HEK293 (cell line): ENCODE measurements around the gene TMEM240.

Source experiments
- CTCF ChIA-PET: fragments of 350-600 bp; formaldehyde crosslinking; extraction: SDS; loops from one replicate; lab custom pipeline; 2021; ENCODE audit warnings: antibody characterized with exemption; lab: Yijun Ruan, JAX
- POLR2A ChIA-PET: fragments of 300-600 bp; formaldehyde crosslinking; extraction: SDS; loops from one replicate; lab custom pipeline; 2020; ENCODE audit warnings: antibody characterized with exemption, inconsistent platforms; lab: Yijun Ruan, JAX
- H3K27ac ChIP-seq: fragments of 200-500 bp; sonication (Bioruptor generic); 2 replicates; pipeline ENCODE4 v1.5.1; 2014; ENCODE audit warnings: low read depth, low read length, control low read depth, inconsistent platforms; ENCODE audit errors: extremely low read depth
- H3K36me3 ChIP-seq, 2 experiments: fragments of 200-500 bp in 1 of 2; sonication (Bioruptor generic) in 1 of 2; 1 replicate in 1 of 2; 2 replicates in 1 of 2; pipeline ENCODE4 v1.5.1; 2014 to 2017; ENCODE audit warnings: inconsistent platforms in 2 of 2, low read length in 2 of 2; ENCODE audit not compliant: control insufficient read depth in 2 of 2, insufficient read depth in 1 of 2
- H3K4me1 ChIP-seq: fragments of 200-500 bp; sonication (Bioruptor generic); 2 replicates; pipeline ENCODE4 v1.5.1; 2014; ENCODE audit warnings: mild to moderate bottlenecking, low read length, inconsistent platforms; ENCODE audit not compliant: control insufficient read depth, insufficient read depth
- H3K4me3 ChIP-seq: 2 replicates; pipeline ENCODE4 v1.5.1; 2011; ENCODE audit warnings: low read depth, mild to moderate bottlenecking, control low read depth, low read length, moderate library complexity
- H3K9me3 ChIP-seq: fragments of 200-500 bp; sonication (Bioruptor generic); 2 replicates; pipeline ENCODE4 v1.5.1; 2014; ENCODE audit warnings: low read depth, low read length, inconsistent platforms; ENCODE audit not compliant: control insufficient read depth, insufficient read depth
- GLIS2 ChIP-seq: fragments of 450-650 bp; formaldehyde crosslinking; IDR thresholded peaks from 2 replicates; pipeline ENCODE4 v1.5.1; 2016; ENCODE audit warnings: missing biosample characterization, missing genetic modification characterization
- HOXC10 ChIP-seq: sonication (generic); formaldehyde crosslinking; IDR thresholded peaks from 2 replicates; pipeline ENCODE4 v1.8.1; 2023; ENCODE audit warnings: mild to moderate bottlenecking, missing genetic modification reagents
- PRDM1 ChIP-seq: fragments of 450-650 bp; formaldehyde crosslinking; IDR thresholded peaks from 2 replicates; pipeline ENCODE4; 2016; ENCODE audit warnings: missing biosample characterization, missing genetic modification characterization
- SCRT2 ChIP-seq: fragments of 450-650 bp; formaldehyde crosslinking; IDR thresholded peaks from 2 replicates; pipeline ENCODE4 v1.5.1; 2016; ENCODE audit warnings: missing biosample characterization, missing genetic modification characterization
- ZFP69B ChIP-seq: fragments of 450-650 bp; formaldehyde crosslinking; IDR thresholded peaks from 2 replicates; pipeline ENCODE4 v1.5.1; 2016; ENCODE audit warnings: missing biosample characterization, missing genetic modification characterization
- ZNF169 ChIP-seq: fragments of 450-650 bp; formaldehyde crosslinking; IDR thresholded peaks from 2 replicates; pipeline ENCODE4 v1.5.1; 2016; ENCODE audit warnings: missing biosample characterization, missing genetic modification characterization
- ZNF202 ChIP-seq: fragments of 450-650 bp; formaldehyde crosslinking; IDR thresholded peaks from 2 replicates; pipeline ENCODE4 v1.5.1; 2016; ENCODE audit warnings: missing biosample characterization, missing genetic modification characterization, borderline replicate concordance
- ZNF280C ChIP-seq: fragments of 450-650 bp; formaldehyde crosslinking; IDR thresholded peaks from 2 replicates; pipeline ENCODE4 v1.5.1; 2016; ENCODE audit warnings: missing biosample characterization, missing genetic modification characterization
- ZNF366 ChIP-seq: fragments of 450-650 bp; formaldehyde crosslinking; conservative IDR thresholded peaks from 2 replicates; pipeline ENCODE4 v1.5.1; 2016; ENCODE audit warnings: missing biosample characterization, missing genetic modification characterization
- ZNF416 ChIP-seq: fragments of 450-650 bp; formaldehyde crosslinking; IDR thresholded peaks from 2 replicates; pipeline ENCODE4 v1.5.1; 2016; ENCODE audit warnings: missing biosample characterization, missing genetic modification characterization
- ZNF423 ChIP-seq: fragments of 450-650 bp; formaldehyde crosslinking; IDR thresholded peaks from 2 replicates; pipeline ENCODE4 v1.5.1; 2016; ENCODE audit warnings: missing biosample characterization, missing genetic modification characterization
- ZNF426 ChIP-seq: fragments of 450-650 bp; formaldehyde crosslinking; IDR thresholded peaks from 2 replicates; pipeline ENCODE4 v1.5.1; 2017; ENCODE audit warnings: missing biosample characterization, missing genetic modification characterization, mild to moderate bottlenecking, inconsistent platforms, moderate library complexity
- ZNF600 ChIP-seq: fragments of 450-650 bp; formaldehyde crosslinking; IDR thresholded peaks from 2 replicates; pipeline ENCODE4 v1.5.1; 2016; ENCODE audit warnings: missing biosample characterization, missing genetic modification characterization
- TF ChIP-seq, protein P1 (sequence below): fragments of 450-650 bp; formaldehyde crosslinking; IDR thresholded peaks from 2 replicates; pipeline ENCODE4 v1.5.1; 2016; ENCODE audit warnings: missing biosample characterization, missing genetic modification characterization, low read depth
- TF ChIP-seq, protein P2 (sequence below): fragments of 450-650 bp; formaldehyde crosslinking; IDR thresholded peaks from 2 replicates; pipeline ENCODE4 v1.5.1; 2016; ENCODE audit warnings: missing biosample characterization, missing genetic modification characterization
- TF ChIP-seq, protein P3 (sequence below): fragments of 450-650 bp; formaldehyde crosslinking; IDR thresholded peaks from 2 replicates; pipeline ENCODE4 v1.5.1; 2016; ENCODE audit warnings: missing biosample characterization, missing genetic modification characterization

Gene TMEM240

DNA sequence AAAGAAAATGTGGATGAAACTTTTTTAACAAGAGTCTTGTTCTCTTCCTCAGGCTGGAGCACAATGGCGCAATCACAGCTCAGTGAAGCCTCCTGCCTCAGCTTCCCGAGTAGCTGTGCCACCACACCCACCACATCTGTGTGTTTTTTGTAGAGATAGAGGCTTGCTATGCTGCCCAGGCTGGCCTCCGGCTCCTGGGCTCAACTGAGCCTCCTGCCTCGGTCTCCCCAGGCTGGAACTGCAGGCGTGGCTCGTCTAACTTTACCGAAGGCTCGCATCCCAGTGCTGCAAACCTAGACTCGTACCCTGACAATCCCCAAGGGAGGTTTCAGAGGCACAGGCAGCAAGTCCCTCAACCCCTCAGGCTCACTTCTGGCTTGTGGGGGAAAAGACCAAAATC is 19.8 kb upstream of the TMEM240 start:
- no peaks in the 10 kb centered on the region; the same call in 1 of the 2 replicates for H3K4me1 ChIP-seq
- H3K4me3 ChIP-seq: no peak overlapping the region
- no peaks in the 10 kb centered on the region for H3K9me3 ChIP-seq
- ChIA-PET POLR2A (no interaction called here), CTCF (interaction anchor here (0.5 kb wide), 1 partner anchor 11 kb away, joined by 7 read pairs; no protein-coding TSS in a partner anchor)
- TF ChIP-seq ZNF366 (tag by site-specific recombination): no peak
- TF ChIP-seq ZNF416: no peak
- no peak for TF ChIP-seq ZFP69B
- no peak for TF ChIP-seq ZNF426
- no peak for TF ChIP-seq ZNF202 (tag by site-specific recombination)
- TF ChIP-seq ZNF423: no peak
- no peak for TF ChIP-seq ZNF280C (tag by site-specific recombination)
- no peak for TF ChIP-seq ZNF600 (tag by site-specific recombination)
- TF ChIP-seq, protein P1, sequence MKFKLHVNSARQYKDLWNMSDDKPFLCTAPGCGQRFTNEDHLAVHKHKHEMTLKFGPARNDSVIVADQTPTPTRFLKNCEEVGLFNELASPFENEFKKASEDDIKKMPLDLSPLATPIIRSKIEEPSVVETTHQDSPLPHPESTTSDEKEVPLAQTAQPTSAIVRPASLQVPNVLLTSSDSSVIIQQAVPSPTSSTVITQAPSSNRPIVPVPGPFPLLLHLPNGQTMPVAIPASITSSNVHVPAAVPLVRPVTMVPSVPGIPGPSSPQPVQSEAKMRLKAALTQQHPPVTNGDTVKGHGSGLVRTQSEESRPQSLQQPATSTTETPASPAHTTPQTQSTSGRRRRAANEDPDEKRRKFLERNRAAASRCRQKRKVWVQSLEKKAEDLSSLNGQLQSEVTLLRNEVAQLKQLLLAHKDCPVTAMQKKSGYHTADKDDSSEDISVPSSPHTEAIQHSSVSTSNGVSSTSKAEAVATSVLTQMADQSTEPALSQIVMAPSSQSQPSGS (tag by site-specific recombination): no peak
- H3K27ac ChIP-seq: no peak overlapping the region
- H3K36me3 ChIP-seq: peaks cover 7 to 74% of the 10 kb centered on the region in 2 experiments; a peak in 2 of 3 replicates

- H3K36me3 ChIP-seq: peaks cover 7 to 73% of the 10 kb centered on the region in 2 experiments; a peak in 2 of 3 replicates
- no peaks in the 10 kb centered on the region for H3K9me3 ChIP-seq
- CTCF ChIA-PET: no interaction called here
- H3K4me1 ChIP-seq: no peaks in the 10 kb centered on the region; the same call in 1 of the 2 replicates
- POLR2A ChIA-PET: interaction anchor here (0.6 kb wide), 1 partner anchor 28 kb away, joined by 3 read pairs; no protein-coding TSS in a partner anchor
- peak; percentile 19; the same call in 1 of the 2 replicates for TF ChIP-seq SCRT2
- no peak for TF ChIP-seq GLIS2 (tag by site-specific recombination)
- TF ChIP-seq ZFP69B: no peak
- no peak overlapping the region for H3K4me3 ChIP-seq
- no peak overlapping the region for H3K27ac ChIP-seq
Observed at GRCh38 chr1:1559066-1559465, 18.6 kb upstream of the TMEM240 start.

- peaks cover 6 to 72% of the 10 kb centered on the region in 2 experiments; a peak in 2 of 3 replicates for H3K36me3 ChIP-seq
- no peaks in the 10 kb centered on the region for H3K9me3 ChIP-seq
- no peak overlapping the region for H3K27ac ChIP-seq
- CTCF ChIA-PET: interaction anchor here (0.7 kb wide), 1 partner anchor 40 kb away, joined by 5 read pairs; no protein-coding TSS in a partner anchor
- TF ChIP-seq HOXC10 (CRISPR knock-in tag) (no peak), ZNF169 (no peak), PRDM1 (tag by site-specific recombination) (peak; percentile 56), ZNF600 (tag by site-specific recombination) (0 out of 2 replicates have a peak, but pooled peaks have one; percentile 28)
- TF ChIP-seq, protein P2, sequence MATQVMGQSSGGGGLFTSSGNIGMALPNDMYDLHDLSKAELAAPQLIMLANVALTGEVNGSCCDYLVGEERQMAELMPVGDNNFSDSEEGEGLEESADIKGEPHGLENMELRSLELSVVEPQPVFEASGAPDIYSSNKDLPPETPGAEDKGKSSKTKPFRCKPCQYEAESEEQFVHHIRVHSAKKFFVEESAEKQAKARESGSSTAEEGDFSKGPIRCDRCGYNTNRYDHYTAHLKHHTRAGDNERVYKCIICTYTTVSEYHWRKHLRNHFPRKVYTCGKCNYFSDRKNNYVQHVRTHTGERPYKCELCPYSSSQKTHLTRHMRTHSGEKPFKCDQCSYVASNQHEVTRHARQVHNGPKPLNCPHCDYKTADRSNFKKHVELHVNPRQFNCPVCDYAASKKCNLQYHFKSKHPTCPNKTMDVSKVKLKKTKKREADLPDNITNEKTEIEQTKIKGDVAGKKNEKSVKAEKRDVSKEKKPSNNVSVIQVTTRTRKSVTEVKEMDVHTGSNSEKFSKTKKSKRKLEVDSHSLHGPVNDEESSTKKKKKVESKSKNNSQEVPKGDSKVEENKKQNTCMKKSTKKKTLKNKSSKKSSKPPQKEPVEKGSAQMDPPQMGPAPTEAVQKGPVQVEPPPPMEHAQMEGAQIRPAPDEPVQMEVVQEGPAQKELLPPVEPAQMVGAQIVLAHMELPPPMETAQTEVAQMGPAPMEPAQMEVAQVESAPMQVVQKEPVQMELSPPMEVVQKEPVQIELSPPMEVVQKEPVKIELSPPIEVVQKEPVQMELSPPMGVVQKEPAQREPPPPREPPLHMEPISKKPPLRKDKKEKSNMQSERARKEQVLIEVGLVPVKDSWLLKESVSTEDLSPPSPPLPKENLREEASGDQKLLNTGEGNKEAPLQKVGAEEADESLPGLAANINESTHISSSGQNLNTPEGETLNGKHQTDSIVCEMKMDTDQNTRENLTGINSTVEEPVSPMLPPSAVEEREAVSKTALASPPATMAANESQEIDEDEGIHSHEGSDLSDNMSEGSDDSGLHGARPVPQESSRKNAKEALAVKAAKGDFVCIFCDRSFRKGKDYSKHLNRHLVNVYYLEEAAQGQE (tag by site-specific recombination): peak; percentile 29; the same call in 1 of the 2 replicates
- TF ChIP-seq, protein P3, sequence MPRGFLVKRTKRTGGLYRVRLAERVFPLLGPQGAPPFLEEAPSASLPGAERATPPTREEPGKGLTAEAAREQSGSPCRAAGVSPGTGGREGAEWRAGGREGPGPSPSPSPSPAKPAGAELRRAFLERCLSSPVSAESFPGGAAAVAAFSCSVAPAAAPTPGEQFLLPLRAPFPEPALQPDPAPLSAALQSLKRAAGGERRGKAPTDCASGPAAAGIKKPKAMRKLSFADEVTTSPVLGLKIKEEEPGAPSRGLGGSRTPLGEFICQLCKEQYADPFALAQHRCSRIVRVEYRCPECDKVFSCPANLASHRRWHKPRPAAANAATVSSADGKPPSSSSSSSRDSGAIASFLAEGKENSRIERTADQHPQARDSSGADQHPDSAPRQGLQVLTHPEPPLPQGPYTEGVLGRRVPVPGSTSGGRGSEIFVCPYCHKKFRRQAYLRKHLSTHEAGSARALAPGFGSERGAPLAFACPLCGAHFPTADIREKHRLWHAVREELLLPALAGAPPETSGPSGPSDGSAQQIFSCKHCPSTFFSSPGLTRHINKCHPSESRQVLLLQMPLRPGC (tag by site-specific recombination): no peak
- H3K4me3 ChIP-seq: no peak overlapping the region
- POLR2A ChIA-PET: interaction anchor here (0.6 to 0.7 kb wide), 2 partner anchors 28 to 62 kb away, joined by 3 read pairs; no protein-coding TSS in a partner anchor
- no peaks in the 10 kb centered on the region; the same call in 1 of the 2 replicates for H3K4me1 ChIP-seq
Observed at GRCh38 chr1:1558591-1558990, 18.2 kb upstream of the TMEM240 start.
